Fibroblast of the aortic adventitia (primary cell): ENCODE data around the gene GOLGA7B. TPM values are rescaled to one million over a fixed set of nuclear protein-coding genes. Genes with fewer than 3 reads are reported as not detected.

Experiments used
- DNase-seq: peaks from one replicate; pipeline ENCODE4 v3.0.0-alpha.2; 2010; ENCODE audit warnings: low read depth
- H3K4me3 ChIP-seq: 2 replicates; pipeline ENCODE4 v1.5.1; 2011; ENCODE audit warnings: low read depth, mild to moderate bottlenecking, control low read depth, low read length, moderate library complexity
- CTCF ChIP-seq: IDR thresholded peaks from 2 replicates; pipeline ENCODE4 v1.5.1; 2011; ENCODE audit warnings: mild to moderate bottlenecking, low read length, control low read depth, inconsistent platforms; ENCODE audit not compliant: insufficient read depth
- total RNA-seq: library from RNA; depleted of rRNA; stranded (reverse); fragments of >200 nt; gene quantifications from 2 replicates; pipeline ENCODE4 v1.2.3, GENCODE V29; 2012; ENCODE audit warnings: low replicate concordance

Gene GOLGA7B
- total RNA-seq, 1 donor, result not detected

- H3K4me3 ChIP-seq, result no peak overlapping the region
- no peak for TF ChIP-seq CTCF
- no peak for DNase-seq
Measured at GRCh38 chr10:97852840-97853405, 3.3 kb downstream of the GOLGA7B start.

- DNase-seq, result no peak
- TF ChIP-seq CTCF, result no peak
- no peak overlapping the region for H3K4me3 ChIP-seq
Measured at GRCh38 chr10:97854743-97855142, 5.1 kb downstream of the GOLGA7B start.

GRCh38 chr10:97858001-97858439 is 8.4 kb downstream of the GOLGA7B start:
- no peak overlapping the region for H3K4me3 ChIP-seq
- DNase-seq, result no peak
- TF ChIP-seq CTCF, result no peak

- TF ChIP-seq CTCF, result no peak
- H3K4me3 ChIP-seq, result no peak overlapping the region
- DNase-seq, result peak; percentile 39
Measured at GRCh38 chr10:97861097-97861750, 11.6 kb downstream of the GOLGA7B start.

GRCh38 chr10:97861924-97862323 is 12.3 kb downstream of the GOLGA7B start:
- DNase-seq, result no peak
- TF ChIP-seq CTCF, result no peak
- no peak overlapping the region for H3K4me3 ChIP-seq

GRCh38 chr10:97863808-97864207 is 14.2 kb downstream of the GOLGA7B start:
- no peak for DNase-seq
- TF ChIP-seq CTCF, result no peak
- H3K4me3 ChIP-seq, result no peak overlapping the region

GRCh38 chr10:97865488-97865887 is 15.8 kb downstream of the GOLGA7B start:
- DNase-seq, result no peak
- no peak for TF ChIP-seq CTCF
- no peak overlapping the region for H3K4me3 ChIP-seq
